Measurements from ENCODE around the gene TMEM184B.

Gene TMEM184B

GRCh38 chr22:38305471-38306448, 33.0 kb upstream of the TMEM184B start:
- DNase-seq, result peak; percentile 72

GRCh38 chr22:38304526-38304925, 31.7 kb upstream of the TMEM184B start:
- DNase-seq, result peak; percentile 18

GRCh38 chr22:38303974-38304373, 31.2 kb upstream of the TMEM184B start:
- no peak for DNase-seq

- DNase-seq, result no peak
These were observed 30.1 kb upstream of the TMEM184B start for GRCh38 chr22:38302906-38303305.

- no peak for DNase-seq
These were observed 28.1 kb upstream of the TMEM184B start for GRCh38 chr22:38300946-38301345.

GRCh38 chr22:38300197-38300945, 27.6 kb upstream of the TMEM184B start:
- DNase-seq, result no peak

- no peak for DNase-seq
These were observed 26.9 kb upstream of the TMEM184B start for GRCh38 chr22:38299770-38300102.

- DNase-seq, result no peak
These were observed 25.6 kb upstream of the TMEM184B start for GRCh38 chr22:38298312-38299005.

- no peak for DNase-seq
These were observed 23.6 kb upstream of the TMEM184B start for GRCh38 chr22:38296372-38296771.

GRCh38 chr22:38295863-38296262, 23.1 kb upstream of the TMEM184B start:
- DNase-seq, result no peak

- DNase-seq, result no peak
These were observed 22.5 kb upstream of the TMEM184B start for GRCh38 chr22:38295339-38295738.

- DNase-seq, result no peak
These were observed 21.4 kb upstream of the TMEM184B start for GRCh38 chr22:38294193-38294592.

- DNase-seq, result no peak
These were observed 19.9 kb upstream of the TMEM184B start for GRCh38 chr22:38292694-38293093.

- no peak for DNase-seq
These were observed 18.5 kb upstream of the TMEM184B start for GRCh38 chr22:38291201-38291777.

GRCh38 chr22:38290347-38290746, 17.5 kb upstream of the TMEM184B start:
- no peak for DNase-seq

GRCh38 chr22:38289583-38290082, 16.8 kb upstream of the TMEM184B start:
- DNase-seq, result no peak

- no peak for DNase-seq
These were observed 14.3 kb upstream of the TMEM184B start for GRCh38 chr22:38286915-38287669.

GRCh38 chr22:38285018-38285417, 12.2 kb upstream of the TMEM184B start:
- DNase-seq, result no peak

GRCh38 chr22:38284042-38284402, 11.2 kb upstream of the TMEM184B start:
- no peak for DNase-seq

- no peak for DNase-seq
These were observed 9.6 kb upstream of the TMEM184B start for GRCh38 chr22:38282397-38282796.

GRCh38 chr22:38276166-38276565, 3.4 kb upstream of the TMEM184B start:
- no peak for DNase-seq
